K562 (cell line): ENCODE data around the gene NT5DC4. TPM values are rescaled to one million over a fixed set of nuclear protein-coding genes. Genes with fewer than 3 reads are reported as not detected.

ENCODE experiments used
- CREM ChIP-seq: IDR thresholded peaks from 2 replicates; pipeline ENCODE4 v1.6.1; 2014; ENCODE audit warnings: antibody characterized with exemption, low read depth
- ELF2 ChIP-seq: fragments of 250-450 bp; sonication (Bioruptor Pico); IDR thresholded peaks from 2 replicates; pipeline ENCODE4 v1.5.0; 2021; ENCODE audit warnings: mild to moderate bottlenecking
- GTF2A2 ChIP-seq: IDR thresholded peaks from 2 replicates; pipeline ENCODE4 v1.6.1; 2016; ENCODE audit warnings: mild to moderate bottlenecking, missing genetic modification characterization, missing compliant biosample characterization
- HNRNPH1 ChIP-seq: fragments of 200-400 bp; formaldehyde crosslinking; optimal IDR thresholded peaks from 2 replicates; pipeline ENCODE3; 2017; ENCODE audit warnings: low read depth, mild to moderate bottlenecking, low read length, moderate library complexity
- KLF16 ChIP-seq: IDR thresholded peaks from 2 replicates; pipeline ENCODE4 v1.6.1; 2016; ENCODE audit warnings: antibody characterized with exemption
- L3MBTL2 ChIP-seq: fragments of 450-650 bp; IDR thresholded peaks from 2 replicates; pipeline ENCODE4 v1.6.1; 2016; ENCODE audit warnings: mild to moderate bottlenecking, moderate library complexity
- MAFF ChIP-seq: IDR thresholded peaks from 2 replicates; pipeline ENCODE4 v1.6.1; 2012; ENCODE audit warnings: low read length, improper control_type of control experiment
- MCM3 ChIP-seq: fragments of 450-650 bp; IDR thresholded peaks from 2 replicates; pipeline ENCODE4 v1.6.1; 2016
- NCOA1 ChIP-seq: fragments of 450-650 bp; IDR thresholded peaks from 2 replicates; pipeline ENCODE4 v1.6.1; 2016; ENCODE audit warnings: low read depth
- NFE2 ChIP-seq: IDR thresholded peaks from 2 replicates; pipeline ENCODE4 v1.6.1; 2014; ENCODE audit warnings: antibody characterized with exemption, low read depth
- NFIC ChIP-seq: fragments of 450-650 bp; IDR thresholded peaks from 2 replicates; pipeline ENCODE4 v1.6.1; 2017; ENCODE audit warnings: mild to moderate bottlenecking, inconsistent platforms
- SREBF1 ChIP-seq: fragments of 150-350 bp; IDR thresholded peaks from 2 replicates; pipeline ENCODE4 v1.6.1; 2014; ENCODE audit warnings: antibody characterized with exemption, low read depth, low read length, borderline replicate concordance
- TAF7 ChIP-seq: fragments of 450-650 bp; IDR thresholded peaks from 2 replicates; pipeline ENCODE4 v1.6.1; 2016; ENCODE audit warnings: missing genetic modification characterization, missing compliant biosample characterization
- TFAP4 ChIP-seq: sonication (generic); formaldehyde crosslinking; IDR thresholded peaks from 2 replicates; pipeline ENCODE4 v1.8.0; 2022; ENCODE audit warnings: missing genetic modification reagents, mild to moderate bottlenecking, moderate library complexity, borderline replicate concordance
- USF1 ChIP-seq: sonication (generic); formaldehyde crosslinking; IDR thresholded peaks from 2 replicates; pipeline ENCODE4 v1.9.0; 2022; ENCODE audit warnings: mild to moderate bottlenecking, missing genetic modification reagents
- ZNF12 ChIP-seq: sonication (generic); formaldehyde crosslinking; IDR thresholded peaks from 2 replicates; pipeline ENCODE4 v1.4.0; 2020; ENCODE audit warnings: mild to moderate bottlenecking, missing genetic modification reagents
- ZNF121 ChIP-seq: sonication (generic); formaldehyde crosslinking; conservative IDR thresholded peaks from 2 replicates; pipeline ENCODE4 v1.8.0; 2022; ENCODE audit warnings: missing genetic modification reagents
- ZNF133 ChIP-seq: fragments of 250-450 bp; sonication (Bioruptor Pico); IDR thresholded peaks from 2 replicates; pipeline ENCODE4 v1.4.0; 2020; ENCODE audit warnings: mild to moderate bottlenecking
- ZNF140 ChIP-seq: fragments of 250-450 bp; sonication (Bioruptor Pico); IDR thresholded peaks from 2 replicates; pipeline ENCODE4 v1.8.0; 2021; ENCODE audit warnings: moderate library complexity, mild to moderate bottlenecking, inconsistent platforms
- ZNF707 ChIP-seq: fragments of 250-450 bp; sonication (Bioruptor Pico); conservative IDR thresholded peaks from 2 replicates; pipeline ENCODE4 v1.8.0; 2022; ENCODE audit warnings: inconsistent platforms, mild to moderate bottlenecking, moderate library complexity
- ZNF780A ChIP-seq: fragments of 250-450 bp; sonication (Bioruptor Pico); IDR thresholded peaks from 2 replicates; pipeline ENCODE4 v1.5.0; 2021; ENCODE audit warnings: mild to moderate bottlenecking
- polyA plus RNA-seq, 8 experiments: library from polyadenylated mRNA; depleted of rRNA in 4 of 8; stranded (reverse) in 5 of 8; unstranded in 3 of 8; fragments of >200 nt; fragmentation: Nextera tagmentation in 2 of 8; fragmentation: Illumina TruSeq in 1 of 8; extraction: Ambion mirVana in 2 of 8; extraction: Trizol in 1 of 8; gene quantifications; 2 replicates each; pipeline versions ENCODE4 v1.2.1 to v1.2.3, GENCODE V29; 2011 to 2014; ENCODE audit warnings: inconsistent platforms in 1 of 8, missing spikeins in 1 of 8
- total RNA-seq, 7 experiments: library from RNA; depleted of rRNA in 6 of 7; stranded (reverse); fragments of >200 nt in 6 of 7; fragmentation: Illumina TruSeq in 2 of 7; extraction: Trizol in 2 of 7; gene quantifications; 2 replicates each; pipeline versions ENCODE4 v1.2.1 to v1.2.3, GENCODE V29; 2011 to 2021; ENCODE audit warnings: low replicate concordance in 1 of 7

Gene NT5DC4
- total and polyA plus RNA-seq, 9 of the 15 experiments (the other 6 are each of a cell fraction or from before 2014, with no cell fraction given), result 0.44 to 6.9 (median 2.5) TPM

DNA sequence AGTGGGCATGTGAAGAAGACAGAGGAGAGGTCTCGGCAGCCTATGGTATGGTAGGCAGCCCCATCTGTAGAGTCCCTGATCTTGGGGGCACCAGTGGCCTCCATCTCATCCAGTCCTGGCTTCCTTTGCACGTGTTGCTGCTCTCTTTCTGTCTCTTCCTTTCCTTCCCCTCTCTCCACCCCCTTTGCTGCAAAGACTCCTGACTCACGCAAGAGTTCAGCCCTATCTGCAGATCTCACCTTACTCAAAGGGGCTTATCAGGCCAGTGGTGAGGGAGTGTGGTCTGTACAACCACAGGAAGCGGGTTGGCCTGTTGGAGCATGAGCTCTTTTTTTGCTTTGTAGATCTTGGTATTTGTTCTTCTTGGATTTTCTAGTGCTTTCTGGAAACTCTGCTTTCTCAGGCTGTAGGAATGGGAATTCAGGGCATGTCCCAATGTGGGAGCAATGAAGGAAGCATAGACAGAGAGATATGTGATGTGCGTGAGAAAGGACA lies 14.6 kb upstream of the NT5DC4 start (continued):
- no peak for TF ChIP-seq USF1
- no peak for TF ChIP-seq HNRNPH1
- TF ChIP-seq NCOA1, result peak; percentile 91
- peak; percentile 94 for TF ChIP-seq L3MBTL2
- TF ChIP-seq ZNF12 (CRISPR knock-in tag), result no peak
- TF ChIP-seq ZNF133 (CRISPR knock-in tag), result no peak
- peak; percentile 74 for TF ChIP-seq MAFF
- peak; percentile 84 for TF ChIP-seq KLF16
- no peak for TF ChIP-seq ZNF121
- TF ChIP-seq ZNF780A (CRISPR knock-in tag), result no peak
- TF ChIP-seq GTF2A2, result no peak
- TF ChIP-seq ZNF140 (CRISPR knock-in tag), result no peak
- peak; percentile 96 for TF ChIP-seq NFE2
- TF ChIP-seq CREM, result peak; percentile 88
- TF ChIP-seq MCM3, result no peak
- peak; percentile 73; the same call in 1 of the 2 replicates for TF ChIP-seq TFAP4
- TF ChIP-seq SREBF1, result no peak
- TF ChIP-seq ZNF707 (CRISPR knock-in tag), result no peak
- no peak for TF ChIP-seq ELF2 (CRISPR knock-in tag)
- TF ChIP-seq TAF7 (tag), result no peak
- peak; percentile 83 for TF ChIP-seq NFIC
